Esophagus muscularis mucosa (tissue), 4 donors: ENCODE measurements around the gene DNAI2. TPM values are rescaled to one million over a fixed set of nuclear protein-coding genes. Genes with fewer than 3 reads are reported as not detected.

ENCODE experiments used
- DNase-seq: peaks from one replicate; pipeline ENCODE4 v3.0.0-alpha.2; 2017; ENCODE audit errors: extremely low spot score
- H3K27ac ChIP-seq, 4 donors: fragments of 200-600 bp; sonication (generic); replicated peaks in 1 of 4; 1 replicate in 3 of 4; 2 replicates in 1 of 4; pipeline ENCODE4 v1.5.1; 2016 to 2019; ENCODE audit warnings: mild to moderate bottlenecking in 1 of 4
- H3K27me3 ChIP-seq, 4 donors: fragments of 200-600 bp; sonication (generic); one replicate each; pipeline versions ENCODE4 v1.5.1 to v1.6.0; 2016 to 2019
- H3K36me3 ChIP-seq, 4 donors: fragments of 200-600 bp; sonication (generic); one replicate each; pipeline ENCODE4 v1.5.1; 2016 to 2019
- H3K4me1 ChIP-seq, 4 donors: fragments of 200-600 bp; sonication (generic); one replicate each; pipeline ENCODE4 v1.5.1; 2016 to 2019
- H3K4me3 ChIP-seq, 4 donors: fragments of 200-600 bp; sonication (generic); 1 replicate in 2 of 4; 2 replicates in 2 of 4; pipeline ENCODE4 v1.5.1; 2016 to 2019; ENCODE audit warnings: mild to moderate bottlenecking in 4 of 4, moderate library complexity in 1 of 4
- H3K9me3 ChIP-seq, 4 donors: fragments of 200-600 bp; sonication (generic); 1 replicate in 3 of 4; 2 replicates in 1 of 4; pipeline ENCODE4 v1.5.1; 2016 to 2019
- EP300 ChIP-seq: sonication (generic); formaldehyde crosslinking; IDR thresholded peaks from one replicate; pipeline ENCODE4 v1.6.1; 2017; ENCODE audit warnings: antibody characterized with exemption
- POLR2A ChIP-seq: fragments of 450-650 bp; IDR thresholded peaks from one replicate; pipeline ENCODE4 v1.6.1; 2017; ENCODE audit warnings: antibody characterized with exemption, moderate library complexity, mild to moderate bottlenecking, low read depth
- POLR2AphosphoS5 ChIP-seq, 2 donors: sonication (generic); formaldehyde crosslinking; IDR thresholded peaks; one replicate each; pipeline ENCODE4 v1.6.1; 2017; ENCODE audit warnings: antibody characterized with exemption in 2 of 2
- WGBS: methylation state at CpG from one replicate; pipeline ENCODE4 v1.1.5; 2018; 5-methylcytosine and 5-hydroxymethylcytosine counted together
- intact Hi-C: fragments of 100-400 bp; cut with DNase I; formaldehyde crosslinking; loops from one replicate; pipeline ENCODE4 v1.15.1; 2023
- total RNA-seq, 4 donors: library from RNA; depleted of rRNA; stranded (reverse); fragments of >200 nt; gene quantifications; one replicate each; pipeline versions ENCODE4 v1.1.0 to v1.2.1, GENCODE V29; 2016
- TF ChIP-seq, protein P1 (sequence below), 3 experiments: fragments of 200-600 bp in 2 of 3; fragments of 450-650 bp in 1 of 3; sonication (generic) in 2 of 3; IDR thresholded peaks; one replicate each; pipeline ENCODE4 v1.5.1; 2017 to 2019; ENCODE audit warnings: antibody characterized with exemption in 3 of 3, mild to moderate bottlenecking in 2 of 3, moderate library complexity in 1 of 3

DNAI2 gene
- total RNA-seq, 4 donors from 2014 or later: not detected

GRCh38 chr17:74343526-74344284 is 69.7 kb downstream of the DNAI2 start:
- Histone ChIP-seq H3K36me3 (no peaks in the 10 kb centered on the region), H3K9me3 (no peaks in the 10 kb centered on the region), H3K27ac (no peak overlapping the region), H3K4me3 (no peak overlapping the region), H3K27me3 (peaks cover 0 to 83% (median 0%) of the 10 kb centered on the region in 4 donors), H3K4me1 (no peaks in the 10 kb centered on the region)
- no peak for TF ChIP-seq POLR2AphosphoS5 (IDR thresholded peaks at IDR 0.05)
- no peak for TF ChIP-seq POLR2A
- TF ChIP-seq, protein P1, sequence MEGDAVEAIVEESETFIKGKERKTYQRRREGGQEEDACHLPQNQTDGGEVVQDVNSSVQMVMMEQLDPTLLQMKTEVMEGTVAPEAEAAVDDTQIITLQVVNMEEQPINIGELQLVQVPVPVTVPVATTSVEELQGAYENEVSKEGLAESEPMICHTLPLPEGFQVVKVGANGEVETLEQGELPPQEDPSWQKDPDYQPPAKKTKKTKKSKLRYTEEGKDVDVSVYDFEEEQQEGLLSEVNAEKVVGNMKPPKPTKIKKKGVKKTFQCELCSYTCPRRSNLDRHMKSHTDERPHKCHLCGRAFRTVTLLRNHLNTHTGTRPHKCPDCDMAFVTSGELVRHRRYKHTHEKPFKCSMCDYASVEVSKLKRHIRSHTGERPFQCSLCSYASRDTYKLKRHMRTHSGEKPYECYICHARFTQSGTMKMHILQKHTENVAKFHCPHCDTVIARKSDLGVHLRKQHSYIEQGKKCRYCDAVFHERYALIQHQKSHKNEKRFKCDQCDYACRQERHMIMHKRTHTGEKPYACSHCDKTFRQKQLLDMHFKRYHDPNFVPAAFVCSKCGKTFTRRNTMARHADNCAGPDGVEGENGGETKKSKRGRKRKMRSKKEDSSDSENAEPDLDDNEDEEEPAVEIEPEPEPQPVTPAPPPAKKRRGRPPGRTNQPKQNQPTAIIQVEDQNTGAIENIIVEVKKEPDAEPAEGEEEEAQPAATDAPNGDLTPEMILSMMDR (IDR thresholded peaks at IDR 0.05): no peak
- TF ChIP-seq EP300: no peak
- intact Hi-C loops: no loop called here
- no peak for DNase-seq
- 60% methylated on average over 7 of the region's 9 CpGs for WGBS

DNA sequence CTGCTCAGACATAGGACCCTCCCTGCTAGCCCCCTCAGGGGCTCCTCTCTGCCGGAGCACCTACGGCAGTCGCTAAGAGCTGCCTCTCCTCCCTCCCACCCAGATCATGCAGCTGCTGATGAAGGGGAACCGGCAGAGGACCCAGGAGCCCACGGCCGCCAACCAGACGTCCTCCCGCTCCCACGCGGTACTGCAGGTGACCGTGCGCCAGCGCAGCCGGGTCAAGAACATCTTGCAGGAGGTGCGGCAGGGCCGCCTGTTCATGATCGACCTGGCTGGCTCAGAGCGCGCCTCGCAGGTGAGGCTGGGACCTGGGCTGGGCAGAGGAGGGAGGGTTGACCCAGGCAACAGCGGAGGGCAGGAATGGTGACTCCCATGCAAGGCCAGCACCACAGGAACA is 70.6 kb downstream of the DNAI2 start:
- Histone ChIP-seq H3K4me3 (no peak overlapping the region), H3K36me3 (no peaks in the 10 kb centered on the region), H3K27me3 (peaks cover 0 to 83% (median 0%) of the 10 kb centered on the region in 4 donors), H3K4me1 (no peaks in the 10 kb centered on the region), H3K9me3 (no peaks in the 10 kb centered on the region), H3K27ac (no peak overlapping the region)
- intact Hi-C loops: no loop called here
- no peak for TF ChIP-seq EP300
- no peak for TF ChIP-seq POLR2AphosphoS5 (IDR thresholded peaks at IDR 0.05)
- TF ChIP-seq, protein P1 (IDR thresholded peaks at IDR 0.05): no peak
- no peak for TF ChIP-seq POLR2A
- 80% methylated on average over 15 of the region's 21 CpGs for WGBS
- no peak for DNase-seq

DNA sequence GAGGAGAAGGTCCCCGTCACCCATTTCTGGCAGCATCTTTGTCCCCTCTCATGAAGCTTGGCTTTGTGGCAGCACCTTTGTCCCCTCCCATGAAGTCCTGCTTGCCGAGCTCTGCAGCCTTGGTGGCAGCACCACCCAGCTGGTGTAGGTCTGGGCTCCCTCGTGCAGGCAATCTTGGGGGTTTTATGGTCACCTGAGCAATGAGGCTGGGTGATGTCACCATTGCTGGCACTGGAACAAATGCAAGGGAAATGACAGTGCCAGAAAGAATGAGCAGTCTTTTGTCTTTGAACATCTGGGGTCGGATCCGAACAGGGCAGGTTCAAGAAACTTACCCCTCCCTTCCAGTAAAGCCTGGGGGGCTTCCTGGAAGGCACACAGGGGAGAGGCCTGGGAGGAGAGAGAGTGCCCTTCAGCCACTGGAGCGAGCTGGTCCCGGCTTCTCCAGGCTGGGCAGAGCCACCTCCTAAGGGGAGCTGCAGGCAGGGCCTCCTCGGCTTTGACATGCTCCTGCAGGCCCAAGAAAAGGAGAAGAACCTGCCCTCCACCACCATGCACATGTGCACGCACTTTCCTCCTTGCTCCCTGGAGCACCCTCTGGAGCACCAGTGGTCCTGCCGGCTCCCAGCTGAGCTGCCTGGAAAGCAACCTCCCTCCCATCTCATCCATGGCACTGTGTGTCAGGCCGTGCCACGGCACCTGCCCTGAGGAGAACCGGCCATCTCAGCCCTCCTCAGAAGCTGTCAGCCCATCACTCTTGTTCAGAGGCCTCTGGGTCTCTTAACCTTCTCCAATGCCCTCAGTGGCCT is 71.6 kb downstream of the DNAI2 start:
- no peaks in the 10 kb centered on the region for H3K36me3 ChIP-seq
- no peaks in the 10 kb centered on the region for H3K4me1 ChIP-seq
- no peak for DNase-seq
- H3K4me3 ChIP-seq: no peak overlapping the region
- peaks cover 0 to 82% (median 0%) of the 10 kb centered on the region in 4 donors for H3K27me3 ChIP-seq
- H3K27ac ChIP-seq: no peak overlapping the region
- WGBS: 80% methylated on average over 10 of the region's 13 CpGs
- intact Hi-C loops: no loop called here
- TF ChIP-seq, protein P1 (IDR thresholded peaks at IDR 0.05): no peak
- no peak for TF ChIP-seq POLR2A
- no peak for TF ChIP-seq POLR2AphosphoS5 (IDR thresholded peaks at IDR 0.05)
- TF ChIP-seq EP300: no peak
- H3K9me3 ChIP-seq: no peaks in the 10 kb centered on the region

GRCh38 chr17:74347646-74348045 is 73.6 kb downstream of the DNAI2 start:
- peaks cover 0 to 86% (median 2%) of the 10 kb centered on the region in 4 donors for H3K27me3 ChIP-seq
- H3K9me3 ChIP-seq: no peaks in the 10 kb centered on the region
- H3K27ac ChIP-seq: no peak overlapping the region
- intact Hi-C loops: no loop called here
- H3K4me3 ChIP-seq: no peak overlapping the region
- DNase-seq: no peak
- H3K36me3 ChIP-seq: no peaks in the 10 kb centered on the region
- TF ChIP-seq POLR2AphosphoS5 (IDR thresholded peaks at IDR 0.05) (no peak), EP300 (no peak), POLR2A (no peak)
- TF ChIP-seq, protein P1 (IDR thresholded peaks at IDR 0.05): no peak
- 79% methylated on average over 14 of the region's 14 CpGs for WGBS
- peaks cover 0 to 5% (median 0%) of the 10 kb centered on the region in 4 donors for H3K4me1 ChIP-seq
